Measurements from ENCODE around the gene EPHB2.

GRCh38 chr1:22864886-22865285, 154.2 kb downstream of the EPHB2 start:
- TF ChIP-seq ZNF707 (tag by site-specific recombination; IDR thresholded peaks at IDR 0.05) (no peak), PBX3 (CRISPR knock-in tag; IDR thresholded peaks at IDR 0.05) (no peak), ZNF239 (tag by site-specific recombination; IDR thresholded peaks at IDR 0.05) (no peak), ZBTB20 (tag by site-specific recombination; IDR thresholded peaks at IDR 0.05) (no peak), CTCF (tag by site-specific recombination; IDR thresholded peaks at IDR 0.05) (no peak), REST (tag by site-specific recombination; IDR thresholded peaks at IDR 0.05) (no peak), ZNF23 (tag by site-specific recombination; IDR thresholded peaks at IDR 0.05; ENCODE audit: borderline replicate concordance) (no peak), ZNF169 (tag by site-specific recombination; IDR thresholded peaks at IDR 0.05) (no peak)

Data from HEK293 (cell line).